ENCODE measurements around the gene MAN2C1.
"Not testable (repeated sequence)": the region's sequence is repeated elsewhere in the genome, so short reads cannot be mapped to it uniquely, and the experiment has no call there.

Gene MAN2C1

GRCh38 chr15:75367913-75368688, at the start of gene MAN2C1:
MAN2C1 (minus strand) TSS chr15:75368607; CDS start chr15:75368583, 24 bp downstream.
- DNase-seq (ENCODE audit: low read depth in 3 of 3), result peak; percentile 91 to 93 (median 92)

- DNase-seq (ENCODE audit: low read depth in 3 of 3), result no peak
Observed at GRCh38 chr15:75416584-75416983, 48.2 kb upstream of the MAN2C1 start.

GRCh38 chr15:75410196-75410595, 41.8 kb upstream of the MAN2C1 start:
- DNase-seq (ENCODE audit: low read depth in 3 of 3), result no peak

- no peak for DNase-seq (ENCODE audit: low read depth in 3 of 3)
Observed at GRCh38 chr15:75407083-75407482, 38.7 kb upstream of the MAN2C1 start.

GRCh38 chr15:75403892-75404291, 35.5 kb upstream of the MAN2C1 start:
- no peak for DNase-seq (ENCODE audit: low read depth in 3 of 3)

GRCh38 chr15:75397494-75397893, 29.1 kb upstream of the MAN2C1 start:
- no peak for DNase-seq (ENCODE audit: low read depth in 3 of 3)

- DNase-seq (ENCODE audit: low read depth in 3 of 3), result no peak
Observed at GRCh38 chr15:75389791-75390382, 21.5 kb upstream of the MAN2C1 start.

- DNase-seq (ENCODE audit: low read depth in 3 of 3), result not testable (repeated sequence)
Observed at GRCh38 chr15:75383986-75384385, 15.6 kb upstream of the MAN2C1 start.

GRCh38 chr15:75380773-75381172, 12.4 kb upstream of the MAN2C1 start:
- no peak for DNase-seq (ENCODE audit: low read depth in 3 of 3)

- DNase-seq (ENCODE audit: low read depth in 3 of 3), result no peak
Observed at GRCh38 chr15:75371901-75372688, 3.7 kb upstream of the MAN2C1 start.

- DNase-seq (ENCODE audit: low read depth in 3 of 3), result no peak
Observed at GRCh38 chr15:75371486-75371885, 3.1 kb upstream of the MAN2C1 start.

GRCh38 chr15:75369897-75370581, 1.6 kb upstream of the MAN2C1 start:
- DNase-seq (ENCODE audit: low read depth in 3 of 3), result no peak

- no peak for DNase-seq (ENCODE audit: low read depth in 3 of 3)
Observed at GRCh38 chr15:75368689-75369239, 357 bp upstream of the MAN2C1 start.

GRCh38 chr15:75367406-75367912, 948 bp downstream of the MAN2C1 start:
- DNase-seq (ENCODE audit: low read depth in 3 of 3), result no peak

- no peak for DNase-seq (ENCODE audit: low read depth in 3 of 3)
Observed at GRCh38 chr15:75367006-75367405, 1.4 kb downstream of the MAN2C1 start.

- no peak for DNase-seq (ENCODE audit: low read depth in 3 of 3)
Observed at GRCh38 chr15:75366163-75366562, 2.2 kb downstream of the MAN2C1 start.

- no peak for DNase-seq (ENCODE audit: low read depth in 3 of 3)
Observed at GRCh38 chr15:75364881-75365280, 3.5 kb downstream of the MAN2C1 start.

- DNase-seq (ENCODE audit: low read depth in 3 of 3), result no peak
Observed at GRCh38 chr15:75363786-75364185, 4.6 kb downstream of the MAN2C1 start.

- DNase-seq (ENCODE audit: low read depth in 3 of 3), result no peak
Observed at GRCh38 chr15:75362642-75363249, 5.7 kb downstream of the MAN2C1 start.

- no peak for DNase-seq (ENCODE audit: low read depth in 3 of 3)
Observed at GRCh38 chr15:75361989-75362641, 6.3 kb downstream of the MAN2C1 start.
